IMR-90 (cell line): ENCODE results near the gene COA5. TPM values are rescaled to one million over a fixed set of nuclear protein-coding genes. Genes with fewer than 3 reads are reported as not detected.

Source experiments
- ATAC-seq: fragments of 200-7000 bp; cut with Tn5 transposase; 2 replicates; pipeline ENCODE4 v1.9.1; 2020; ENCODE audit warnings: low read depth, mild to moderate bottlenecking, moderate library complexity
- BruUV-seq: library from RNA; stranded (reverse); fragments of 400-500 nt; replicated peaks from 2 replicates; lab custom pipeline; 2021; lab: Mats Ljungman, UMichigan
- CTCF ChIA-PET: fragments of 300-600 bp; formaldehyde crosslinking; extraction: SDS; loops from one replicate; lab custom pipeline; 2021; ENCODE audit warnings: antibody characterized with exemption; lab: Yijun Ruan, JAX
- POLR2A ChIA-PET: fragments of 300-600 bp; sonication (Branson Sonifier 250); formaldehyde crosslinking; loops from one replicate; lab custom pipeline; 2022; ENCODE audit warnings: antibody characterized with exemption; ENCODE audit not compliant: unreplicated experiment; lab: Charles Lee
- DNase-seq: peaks from one replicate; pipeline ENCODE4 v3.0.0; 2013
- H2AFZ ChIP-seq: replicated peaks from 2 replicates; pipeline ENCODE3; 2013; ENCODE audit warnings: low read length, mild to moderate bottlenecking; ENCODE audit not compliant: poor library complexity
- H2AK5ac ChIP-seq: 2 replicates; pipeline ENCODE4 v1.6.1; 2013; ENCODE audit warnings: low read depth, low read length, inconsistent platforms
- H2AK9ac ChIP-seq: replicated peaks from 2 replicates; pipeline ENCODE3; 2013; ENCODE audit warnings: mild to moderate bottlenecking, low read depth, low read length, moderate library complexity; ENCODE audit not compliant: poor library complexity
- H2BK120ac ChIP-seq: 2 replicates; pipeline ENCODE4 v1.6.1; 2013; ENCODE audit warnings: low read depth, low read length, inconsistent platforms
- H2BK15ac ChIP-seq: 3 replicates; pipeline ENCODE4 v1.6.1; 2013; ENCODE audit warnings: low read depth, low read length, inconsistent platforms
- H2BK20ac ChIP-seq: 2 replicates; pipeline ENCODE4 v1.6.1; 2013; ENCODE audit warnings: low read depth, mild to moderate bottlenecking, inconsistent platforms, low read length, moderate library complexity
- H2BK5ac ChIP-seq: 2 replicates; pipeline ENCODE4 v1.6.1; 2013; ENCODE audit warnings: mild to moderate bottlenecking, low read depth, low read length, inconsistent platforms; ENCODE audit not compliant: poor library complexity, severe bottlenecking
- H3K14ac ChIP-seq: replicated peaks from 2 replicates; pipeline ENCODE4 v1.6.1; 2013; ENCODE audit warnings: low read depth, low read length, inconsistent platforms
- H3K18ac ChIP-seq: 2 replicates; pipeline ENCODE4 v1.6.1; 2013; ENCODE audit warnings: low read depth, low read length, control low read depth
- H3K23ac ChIP-seq: 2 replicates; pipeline ENCODE4 v1.6.1; 2013; ENCODE audit warnings: low read depth, low read length, inconsistent platforms
- H3K27ac ChIP-seq: 2 replicates; pipeline ENCODE4 v1.5.1; 2013; ENCODE audit warnings: mild to moderate bottlenecking, control low read depth, low read length; ENCODE audit not compliant: insufficient read depth
- H3K27me3 ChIP-seq: 2 replicates; pipeline ENCODE4 v1.6.1; 2013; ENCODE audit warnings: low read length; ENCODE audit not compliant: control insufficient read depth, insufficient read depth
- H3K36me3 ChIP-seq: 2 replicates; pipeline ENCODE4 v1.6.1; 2013; ENCODE audit warnings: low read length, mixed read lengths; ENCODE audit not compliant: control insufficient read depth, insufficient read depth
- H3K4ac ChIP-seq: 2 replicates; pipeline ENCODE4 v1.6.1; 2013; ENCODE audit warnings: low read depth, low read length, inconsistent platforms
- H3K4me1 ChIP-seq: 2 replicates; pipeline ENCODE4 v1.6.1; 2013; ENCODE audit warnings: low read length, mixed read lengths; ENCODE audit not compliant: control insufficient read depth, insufficient read depth
- H3K4me2 ChIP-seq: 2 replicates; pipeline ENCODE4 v1.6.1; 2013; ENCODE audit warnings: low read depth, mild to moderate bottlenecking, control low read depth, low read length, moderate library complexity
- H3K4me3 ChIP-seq: 2 replicates; pipeline ENCODE4 v1.5.1; 2013; ENCODE audit warnings: low read depth, mild to moderate bottlenecking, control low read depth, low read length, moderate library complexity; ENCODE audit not compliant: insufficient read depth
- H3K56ac ChIP-seq: 2 replicates; pipeline ENCODE4 v1.6.1; 2013; ENCODE audit warnings: low read length, inconsistent platforms; ENCODE audit not compliant: insufficient read depth; ENCODE audit errors: extremely low read depth
- H3K79me1 ChIP-seq, 2 experiments: 2 replicates each; pipeline ENCODE4 v1.6.1; 2013; ENCODE audit warnings: low read length in 2 of 2, inconsistent platforms in 1 of 2, low read depth in 1 of 2
- H3K9ac ChIP-seq: 2 replicates; pipeline ENCODE4 v1.6.1; 2013; ENCODE audit warnings: low read depth, low read length, control low read depth
- H3K9me1 ChIP-seq: 2 replicates; pipeline ENCODE4 v1.6.1; 2013; ENCODE audit warnings: low read length, inconsistent platforms; ENCODE audit not compliant: insufficient read depth
- H3K9me3 ChIP-seq: 2 replicates; pipeline ENCODE4 v1.6.1; 2013; ENCODE audit warnings: low read length; ENCODE audit not compliant: control insufficient read depth, insufficient read depth
- H4K20me1 ChIP-seq: 2 replicates; pipeline ENCODE4 v1.6.1; 2013; ENCODE audit warnings: low read length, inconsistent platforms; ENCODE audit not compliant: insufficient read depth
- H4K5ac ChIP-seq: 2 replicates; pipeline ENCODE4 v1.6.1; 2013; ENCODE audit warnings: mild to moderate bottlenecking, low read depth, low read length, control low read depth
- H4K8ac ChIP-seq, 2 experiments: 2 replicates each; pipeline ENCODE4 v1.6.1; 2013; ENCODE audit warnings: low read depth in 2 of 2, low read length in 2 of 2, control low read depth in 1 of 2, inconsistent platforms in 1 of 2
- H4K91ac ChIP-seq: 2 replicates; pipeline ENCODE4 v1.6.1; 2013; ENCODE audit warnings: low read depth, low read length, inconsistent platforms; ENCODE audit not compliant: insufficient read depth
- CEBPB ChIP-seq: IDR thresholded peaks from 2 replicates; pipeline ENCODE4 v1.6.1; 2012; ENCODE audit warnings: low read depth, low read length, improper control_type of control experiment
- CHD1 ChIP-seq: IDR thresholded peaks from 2 replicates; pipeline ENCODE4 v1.6.1; 2012; ENCODE audit warnings: low read depth, low read length, improper control_type of control experiment
- CTCF ChIP-seq: conservative IDR thresholded peaks from 2 replicates; pipeline ENCODE4 v1.5.1; 2012; ENCODE audit warnings: mild to moderate bottlenecking, low read depth, low read length, improper control_type of control experiment
- ELK1 ChIP-seq: fragments of 150-350 bp; IDR thresholded peaks from 2 replicates; pipeline ENCODE4 v1.6.1; 2016; ENCODE audit warnings: low read depth, mild to moderate bottlenecking, low read length, moderate library complexity, borderline replicate concordance
- MAFK ChIP-seq: IDR thresholded peaks from 2 replicates; pipeline ENCODE4 v1.6.1; 2012; ENCODE audit warnings: low read depth, low read length, improper control_type of control experiment
- MAZ ChIP-seq: IDR thresholded peaks from 2 replicates; pipeline ENCODE4 v1.6.1; 2012; ENCODE audit warnings: low read depth, mild to moderate bottlenecking, low read length, improper control_type of control experiment, moderate library complexity, borderline replicate concordance
- MXI1 ChIP-seq: IDR thresholded peaks from 2 replicates; pipeline ENCODE4 v1.6.1; 2012; ENCODE audit warnings: low read depth, mild to moderate bottlenecking, low read length, moderate library complexity, borderline replicate concordance
- NFE2L2 ChIP-seq: fragments of 150-350 bp; IDR thresholded peaks from 2 replicates; pipeline ENCODE4 v1.6.1; 2016; ENCODE audit warnings: low read depth, mild to moderate bottlenecking, low read length
- POLR2A ChIP-seq: IDR thresholded peaks from 2 replicates; pipeline ENCODE4 v1.6.1; 2012; ENCODE audit warnings: mild to moderate bottlenecking, low read depth, low read length
- RAD21 ChIP-seq: IDR thresholded peaks from 2 replicates; pipeline ENCODE4 v1.6.1; 2012; ENCODE audit warnings: low read length, improper control_type of control experiment
- RFX5 ChIP-seq: IDR thresholded peaks from 2 replicates; pipeline ENCODE4 v1.8.0; 2012; ENCODE audit warnings: low read depth, mild to moderate bottlenecking, low read length, moderate library complexity
- SMC3 ChIP-seq: fragments of 150-350 bp; IDR thresholded peaks from 2 replicates; pipeline ENCODE4 v1.6.1; 2016; ENCODE audit warnings: low read depth, mild to moderate bottlenecking, antibody characterized with exemption, low read length, moderate library complexity
- USF2 ChIP-seq: fragments of 150-350 bp; IDR thresholded peaks from 2 replicates; pipeline ENCODE4 v1.6.1; 2017; ENCODE audit warnings: mild to moderate bottlenecking, antibody characterized with exemption, low read length, low read depth
- WGBS, 2 experiments: methylation state at CpG; one replicate each; pipeline versions ENCODE4 v1.1.5 to v1.1.7; 2013; ENCODE audit warnings: missing lambda C conversion rate in 2 of 2; ENCODE audit not compliant: insufficient read length in 1 of 2; ENCODE audit errors: extremely low coverage in 2 of 2; 5-methylcytosine and 5-hydroxymethylcytosine counted together
- dilution Hi-C: fragments of 300-500 bp; cut with HindIII; formaldehyde crosslinking; loops from one replicate; pipeline ENCODE4 v1.14.3; 2018; ENCODE audit warnings: low sequenced_read_pairs; ENCODE audit not compliant: unreplicated experiment
- in situ Hi-C: fragments of 300-500 bp; cut with MboI; formaldehyde crosslinking; loops from 3 replicates; pipeline ENCODE4 v1.14.3; 2019; ENCODE audit warnings: low sequenced_read_pairs, inconsistent platforms, mixed read lengths
- intact Hi-C: fragments of 100-400 bp; cut with micrococcal nuclease; formaldehyde crosslinking; loops from 2 replicates; pipeline ENCODE4 v1.10.0; 2022
- polyA plus RNA-seq, 3 experiments: library from polyadenylated mRNA; depleted of rRNA; stranded (reverse); fragments of >200 nt; gene quantifications; 2 replicates each; pipeline ENCODE4 v1.2.3, GENCODE V29; 2012; ENCODE audit warnings: low replicate concordance in 1 of 3
- total RNA-seq: library from RNA; depleted of rRNA; stranded (reverse); fragments of >200 nt; gene quantifications from 2 replicates; pipeline ENCODE4 v1.2.3, GENCODE V29; 2012

Gene COA5
- total and polyA plus RNA-seq, 2 of the 4 experiments (the other 2 are of a cell fraction) = 8.4 to 14.2 TPM

DNA sequence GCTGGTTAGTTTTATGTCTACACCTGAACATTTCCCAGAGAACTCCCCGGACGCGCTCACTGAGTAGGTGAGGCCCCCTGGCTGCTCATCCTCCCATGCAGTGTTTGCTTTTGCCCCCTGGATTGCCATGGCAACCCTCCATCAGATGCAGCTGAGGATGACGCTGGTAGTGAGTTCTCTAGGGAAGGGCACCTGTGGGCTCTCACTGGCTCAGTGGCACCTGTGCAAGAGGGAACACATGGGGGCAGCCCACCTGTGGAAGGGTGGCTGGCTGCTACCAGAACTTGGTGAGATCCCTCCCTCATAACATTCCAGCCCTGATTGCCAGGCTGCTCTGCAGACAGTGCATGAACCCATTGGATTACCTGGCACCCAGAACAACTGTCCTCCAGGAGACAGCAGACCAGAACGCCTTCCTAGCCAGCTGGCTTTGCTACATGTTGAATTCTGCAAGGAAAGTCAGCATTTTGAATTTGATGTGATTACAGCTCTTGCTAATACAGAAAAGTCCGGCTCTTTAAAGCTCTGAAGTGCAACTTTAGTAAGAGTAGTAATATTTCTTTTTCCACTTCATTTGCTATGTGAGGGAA lies 21.7 kb downstream of the COA5 start:
- dilution Hi-C loops = no loop called here
- no CpG with 5 or more reads among the region's 6 CpGs for WGBS, 2 experiments
- H3K9ac ChIP-seq = no peak overlapping the region
- no peak overlapping the region for H4K8ac ChIP-seq
- no peaks in the 10 kb centered on the region for H3K79me1 ChIP-seq
- H3K4ac ChIP-seq = no peak overlapping the region
- no peak overlapping the region for H3K18ac ChIP-seq
- no peaks in the 10 kb centered on the region for H3K9me3 ChIP-seq
- in situ Hi-C loops = no loop called here
- no peak overlapping the region for H2AFZ ChIP-seq
- no peak overlapping the region for H2BK20ac ChIP-seq
- TF ChIP-seq MAFK (no peak), SMC3 (no peak), ELK1 (no peak), USF2 (no peak), CTCF (no peak), POLR2A (no peak), RAD21 (no peak), CHD1 (no peak), MAZ (no peak), CEBPB (no peak), RFX5 (no peak), MXI1 (no peak), NFE2L2 (no peak)
- peaks cover 15% of the 10 kb centered on the region for H3K36me3 ChIP-seq
- H2AK9ac ChIP-seq = no peak overlapping the region
- no peak overlapping the region for H4K91ac ChIP-seq
- H3K9me1 ChIP-seq = peaks cover 5% of the 10 kb centered on the region; the same call in 1 of the 2 replicates
- no peak overlapping the region for H2AK5ac ChIP-seq
- no peak overlapping the region for H2BK15ac ChIP-seq
- no peak overlapping the region for H4K5ac ChIP-seq
- ChIA-PET CTCF (no interaction called here), POLR2A (no interaction called here)
- no peaks in the 10 kb centered on the region for H4K20me1 ChIP-seq
- no peak overlapping the region for H3K14ac ChIP-seq
- no peaks in the 10 kb centered on the region for H3K27me3 ChIP-seq
- H3K27ac ChIP-seq = no peak overlapping the region
- H3K56ac ChIP-seq = no peak overlapping the region
- intact Hi-C loops = no loop called here
- ATAC-seq (no peak), DNase-seq (no peak)
- no peak overlapping the region for H2BK5ac ChIP-seq
- H3K4me3 ChIP-seq = no peak overlapping the region
- H2BK120ac ChIP-seq = no peak overlapping the region
- H3K4me1 ChIP-seq = no peaks in the 10 kb centered on the region
- BruUV-seq = no TSS peak
- H3K23ac ChIP-seq = no peak overlapping the region
- no peak overlapping the region for H3K4me2 ChIP-seq
